AG09319 (cell line): ENCODE data around the gene PDE3A.

Experiments used
- DNase-seq: peaks from one replicate; pipeline ENCODE4 v3.0.0-alpha.2; 2010; ENCODE audit warnings: low read depth; ENCODE audit errors: extremely low read depth
- CTCF ChIP-seq: IDR thresholded peaks from 2 replicates; pipeline ENCODE4 v1.5.1; 2011; ENCODE audit warnings: low read depth, mild to moderate bottlenecking, inconsistent platforms, low read length, moderate library complexity

PDE3A gene

DNA sequence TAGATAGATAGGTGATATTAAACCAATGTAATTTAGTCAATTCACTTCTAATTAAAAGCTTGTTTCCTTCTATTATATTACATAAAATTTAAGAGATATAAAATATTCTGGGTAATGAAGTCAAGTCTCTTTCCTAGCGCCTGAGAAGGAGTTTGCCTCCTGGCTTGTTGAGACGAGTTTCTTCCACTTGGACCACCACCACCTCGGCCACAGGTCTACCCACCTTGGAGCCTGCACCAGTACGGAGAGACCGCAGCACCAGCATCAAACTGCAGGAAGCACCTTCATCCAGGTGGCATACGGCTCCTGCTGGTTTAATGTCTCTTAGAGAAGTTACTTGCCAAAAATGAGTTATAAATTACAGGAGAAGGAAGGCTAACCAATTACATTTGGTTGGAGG, 247.8 kb downstream of the PDE3A start:
- TF ChIP-seq CTCF, result no peak
- no peak for DNase-seq

DNA sequence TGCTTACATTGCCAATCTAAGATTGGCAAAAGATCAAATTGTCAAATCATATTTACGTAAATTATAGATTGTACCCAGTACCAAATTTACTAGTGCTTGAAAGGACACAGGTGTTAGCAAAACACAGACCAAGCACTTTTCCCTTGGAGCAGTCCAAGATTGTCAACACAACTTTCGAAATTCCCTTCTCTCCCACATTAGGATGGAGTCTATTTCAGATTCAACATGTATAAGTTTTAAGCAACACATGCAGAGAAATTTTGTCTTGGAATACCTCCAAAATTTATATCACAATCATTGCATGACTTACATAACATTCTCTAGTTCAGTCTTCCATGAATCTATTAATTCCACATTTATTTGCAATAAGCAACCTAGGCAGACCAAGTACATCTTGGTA, 251.9 kb downstream of the PDE3A start:
- DNase-seq, result no peak

DNA sequence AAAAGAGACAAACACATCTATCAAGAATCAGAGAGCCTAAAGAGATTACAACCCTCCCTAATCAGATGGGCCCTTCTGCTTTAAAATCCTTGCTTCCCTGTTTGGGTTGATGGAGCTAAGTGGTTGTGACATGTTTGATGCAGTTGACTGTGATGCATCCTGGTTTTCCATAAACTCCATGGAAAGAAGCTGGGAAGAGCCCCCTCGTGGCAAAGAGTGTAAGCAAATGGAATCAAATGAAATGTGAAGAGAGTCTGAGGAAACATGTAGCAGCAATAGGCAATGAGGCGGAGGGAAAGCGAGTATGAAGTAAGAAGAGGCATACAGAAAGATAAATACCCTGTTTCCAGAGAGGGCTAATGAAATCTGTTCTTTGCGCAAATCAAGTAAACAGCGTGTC, 256.4 kb downstream of the PDE3A start:
- DNase-seq, result no peak
- peak; percentile 46 for TF ChIP-seq CTCF

More for the DNA sequence above, 251.9 kb downstream of the PDE3A start:
- no peak for TF ChIP-seq CTCF

GRCh38 chr12:20625531-20625930, 257.2 kb downstream of the PDE3A start:
- TF ChIP-seq CTCF, result no peak
- DNase-seq, result no peak

DNA sequence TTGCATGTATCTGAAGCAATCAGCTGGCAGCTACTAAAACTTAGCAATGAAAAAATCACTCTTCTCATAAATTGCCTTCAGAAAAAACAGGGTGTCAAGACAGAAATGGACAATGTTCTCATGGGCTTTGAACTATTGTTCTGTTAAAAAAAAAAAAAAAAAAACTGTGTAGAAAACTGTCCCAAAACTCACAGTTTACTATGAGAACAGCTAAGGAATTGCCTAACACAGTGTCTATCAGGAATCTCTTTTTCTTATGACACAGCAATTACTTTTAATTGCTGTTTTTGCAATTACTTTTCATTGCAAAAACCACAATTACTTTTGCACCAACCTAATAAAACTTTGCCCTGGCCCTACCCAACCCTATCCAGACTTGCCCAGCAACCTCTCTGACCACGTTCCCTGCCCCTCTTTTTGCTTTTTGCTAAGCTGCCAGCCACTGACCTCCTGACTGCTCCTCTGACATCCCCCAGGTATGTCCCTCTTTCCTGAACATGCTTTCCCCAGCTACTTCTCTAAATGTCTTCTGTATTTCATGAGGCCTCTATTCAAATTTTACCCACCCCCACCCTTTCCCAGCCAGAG, 258.8 kb downstream of the PDE3A start:
- DNase-seq, result no peak
- TF ChIP-seq CTCF, result no peak

- TF ChIP-seq CTCF, result no peak
- no peak for DNase-seq
Measured at GRCh38 chr12:20628226-20628787, 260.0 kb downstream of the PDE3A start.

DNA sequence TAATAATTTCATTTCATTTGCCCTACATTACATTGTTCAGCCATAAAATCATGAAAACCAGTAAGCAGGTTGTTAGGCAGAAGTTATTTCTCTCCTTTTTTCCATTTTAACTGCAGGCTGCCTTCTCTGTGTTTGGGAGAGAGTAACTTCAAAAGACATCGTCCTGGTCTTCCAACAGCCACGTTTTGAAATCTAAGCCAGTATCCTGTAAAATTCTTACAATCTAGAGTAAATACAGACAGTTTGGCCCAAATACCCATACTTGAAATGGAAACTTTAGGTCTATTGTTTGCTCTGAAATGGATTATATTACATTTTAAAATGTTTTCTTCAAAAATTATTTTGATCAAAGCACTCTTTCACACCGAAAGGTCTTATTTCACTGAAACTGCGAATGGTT, 260.7 kb downstream of the PDE3A start:
- no peak for TF ChIP-seq CTCF
- no peak for DNase-seq
